GM12878 (cell line): ENCODE measurements around the gene FSD1L. TPM values are rescaled to one million over a fixed set of nuclear protein-coding genes. Genes with fewer than 3 reads are reported as not detected.

Source experiments
- CBFB ChIP-seq: IDR thresholded peaks from 2 replicates; pipeline ENCODE4 v1.6.1; 2016; ENCODE audit warnings: antibody characterized with exemption, low read depth
- CEBPZ ChIP-seq: fragments of 150-350 bp; IDR thresholded peaks from 2 replicates; pipeline ENCODE4 v1.6.1; 2016; ENCODE audit warnings: low read depth, low read length
- CUX1 ChIP-seq: IDR thresholded peaks from 2 replicates; pipeline ENCODE4 v1.6.1; 2012; ENCODE audit warnings: improper control_type of control experiment, low read depth, low read length; ENCODE audit not compliant: insufficient replicate concordance
- EED ChIP-seq: sonication (generic); IDR thresholded peaks from 2 replicates; pipeline ENCODE4 v1.6.1; 2016; ENCODE audit warnings: antibody characterized with exemption, low read depth
- HCFC1 ChIP-seq: fragments of 150-350 bp; IDR thresholded peaks from 2 replicates; pipeline ENCODE4 v1.6.1; 2014; ENCODE audit warnings: low read length
- HDGF ChIP-seq: fragments of 450-650 bp; IDR thresholded peaks from 2 replicates; pipeline ENCODE4 v1.6.1; 2016; ENCODE audit warnings: antibody characterized with exemption
- NBN ChIP-seq: fragments of 450-650 bp; IDR thresholded peaks from 2 replicates; pipeline ENCODE4 v1.6.1; 2016
- NKRF ChIP-seq: fragments of 450-650 bp; conservative IDR thresholded peaks from 2 replicates; pipeline ENCODE4 v1.6.1; 2017; ENCODE audit warnings: mild to moderate bottlenecking, moderate library complexity
- NRF1 ChIP-seq: conservative IDR thresholded peaks from 2 replicates; pipeline ENCODE4 v1.6.1; 2011; ENCODE audit warnings: mild to moderate bottlenecking, low read depth, low read length, improper control_type of control experiment
- RFX5 ChIP-seq: IDR thresholded peaks from 2 replicates; pipeline ENCODE4 v1.6.1; 2011; ENCODE audit warnings: low read depth, low read length, improper control_type of control experiment
- TAF1 ChIP-seq: IDR thresholded peaks from 2 replicates; pipeline ENCODE4 v1.6.1; 2011; ENCODE audit warnings: mild to moderate bottlenecking, low read depth, low read length, borderline replicate concordance
- ZBTB40 ChIP-seq: fragments of 450-650 bp; IDR thresholded peaks from 2 replicates; pipeline ENCODE4 v1.6.1; 2016; ENCODE audit warnings: mild to moderate bottlenecking, moderate library complexity, borderline replicate concordance
- polyA plus RNA-seq, 11 experiments: library from polyadenylated mRNA; depleted of rRNA in 4 of 11; unstranded in 6 of 11; stranded (reverse) in 5 of 11; fragments of >200 nt; fragmentation: Nextera tagmentation in 4 of 11; fragmentation: Illumina TruSeq in 1 of 11; extraction: Ambion mirVana in 4 of 11; extraction: Trizol in 1 of 11; gene quantifications; 1 replicate in 1 of 11; 2 replicates in 10 of 11; pipeline versions ENCODE4 v1.2.1 to v1.2.3, GENCODE V29; 2011 to 2016; ENCODE audit warnings: inconsistent platforms in 2 of 11, missing spikeins in 2 of 11, low read depth in 1 of 11
- total RNA-seq, 4 experiments: library from RNA; depleted of rRNA in 3 of 4; stranded (reverse); fragments of >200 nt in 3 of 4; fragmentation: Illumina TruSeq in 1 of 4; extraction: Trizol in 1 of 4; gene quantifications; 2 replicates each; pipeline versions ENCODE4 v1.2.1 to v1.2.3, GENCODE V29; 2013 to 2021

The FSD1L gene
- total and polyA plus RNA-seq, 10 of the 15 experiments (the other 5 are each of a cell fraction or from before 2014, with no cell fraction given): 11.9 to 52.4 (median 17.0) TPM

- TF ChIP-seq NKRF (no peak), TAF1 (no peak), NRF1 (no peak), NBN (no peak), RFX5 (no peak), CUX1 (no peak), CEBPZ (no peak), HCFC1 (no peak), ZBTB40 (no peak), HDGF (no peak), EED (no peak), CBFB (no peak)
- TF ChIP-seq, all 136 proteins: peak for 0
Observed at GRCh38 chr9:105435453-105435852, 12.4 kb upstream of the FSD1L start (continued).
